ENCODE results near the gene IWS1.

GRCh38 chr2:127568128-127568527 is 41.8 kb upstream of the IWS1 start:
- TF ChIP-seq, protein P1, sequence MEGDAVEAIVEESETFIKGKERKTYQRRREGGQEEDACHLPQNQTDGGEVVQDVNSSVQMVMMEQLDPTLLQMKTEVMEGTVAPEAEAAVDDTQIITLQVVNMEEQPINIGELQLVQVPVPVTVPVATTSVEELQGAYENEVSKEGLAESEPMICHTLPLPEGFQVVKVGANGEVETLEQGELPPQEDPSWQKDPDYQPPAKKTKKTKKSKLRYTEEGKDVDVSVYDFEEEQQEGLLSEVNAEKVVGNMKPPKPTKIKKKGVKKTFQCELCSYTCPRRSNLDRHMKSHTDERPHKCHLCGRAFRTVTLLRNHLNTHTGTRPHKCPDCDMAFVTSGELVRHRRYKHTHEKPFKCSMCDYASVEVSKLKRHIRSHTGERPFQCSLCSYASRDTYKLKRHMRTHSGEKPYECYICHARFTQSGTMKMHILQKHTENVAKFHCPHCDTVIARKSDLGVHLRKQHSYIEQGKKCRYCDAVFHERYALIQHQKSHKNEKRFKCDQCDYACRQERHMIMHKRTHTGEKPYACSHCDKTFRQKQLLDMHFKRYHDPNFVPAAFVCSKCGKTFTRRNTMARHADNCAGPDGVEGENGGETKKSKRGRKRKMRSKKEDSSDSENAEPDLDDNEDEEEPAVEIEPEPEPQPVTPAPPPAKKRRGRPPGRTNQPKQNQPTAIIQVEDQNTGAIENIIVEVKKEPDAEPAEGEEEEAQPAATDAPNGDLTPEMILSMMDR (IDR thresholded peaks at IDR 0.05; ENCODE audit: insufficient read depth, low read length, poor library complexity, severe bottlenecking) = no peak
- TF ChIP-seq EZH2phosphoT487 (conservative IDR thresholded peaks at IDR 0.05; ENCODE audit: low read length) = no peak
